ENCODE results near the gene NWD2.

NWD2 gene

GRCh38 chr4:37441231-37442061, 196.9 kb downstream of the NWD2 start:
- ATAC-seq: no peak
- TF ChIP-seq, protein P1, sequence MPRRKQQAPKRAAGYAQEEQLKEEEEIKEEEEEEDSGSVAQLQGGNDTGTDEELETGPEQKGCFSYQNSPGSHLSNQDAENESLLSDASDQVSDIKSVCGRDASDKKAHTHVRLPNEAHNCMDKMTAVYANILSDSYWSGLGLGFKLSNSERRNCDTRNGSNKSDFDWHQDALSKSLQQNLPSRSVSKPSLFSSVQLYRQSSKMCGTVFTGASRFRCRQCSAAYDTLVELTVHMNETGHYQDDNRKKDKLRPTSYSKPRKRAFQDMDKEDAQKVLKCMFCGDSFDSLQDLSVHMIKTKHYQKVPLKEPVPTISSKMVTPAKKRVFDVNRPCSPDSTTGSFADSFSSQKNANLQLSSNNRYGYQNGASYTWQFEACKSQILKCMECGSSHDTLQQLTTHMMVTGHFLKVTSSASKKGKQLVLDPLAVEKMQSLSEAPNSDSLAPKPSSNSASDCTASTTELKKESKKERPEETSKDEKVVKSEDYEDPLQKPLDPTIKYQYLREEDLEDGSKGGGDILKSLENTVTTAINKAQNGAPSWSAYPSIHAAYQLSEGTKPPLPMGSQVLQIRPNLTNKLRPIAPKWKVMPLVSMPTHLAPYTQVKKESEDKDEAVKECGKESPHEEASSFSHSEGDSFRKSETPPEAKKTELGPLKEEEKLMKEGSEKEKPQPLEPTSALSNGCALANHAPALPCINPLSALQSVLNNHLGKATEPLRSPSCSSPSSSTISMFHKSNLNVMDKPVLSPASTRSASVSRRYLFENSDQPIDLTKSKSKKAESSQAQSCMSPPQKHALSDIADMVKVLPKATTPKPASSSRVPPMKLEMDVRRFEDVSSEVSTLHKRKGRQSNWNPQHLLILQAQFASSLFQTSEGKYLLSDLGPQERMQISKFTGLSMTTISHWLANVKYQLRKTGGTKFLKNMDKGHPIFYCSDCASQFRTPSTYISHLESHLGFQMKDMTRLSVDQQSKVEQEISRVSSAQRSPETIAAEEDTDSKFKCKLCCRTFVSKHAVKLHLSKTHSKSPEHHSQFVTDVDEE (CRISPR knock-in tag; IDR thresholded peaks at IDR 0.05): no peak
- TF ChIP-seq ZFP30 (CRISPR knock-in tag; IDR thresholded peaks at IDR 0.05): no peak
- no peak for TF ChIP-seq RARB (CRISPR knock-in tag; IDR thresholded peaks at IDR 0.05)
- no peak for TF ChIP-seq BACH2 (CRISPR knock-in tag; IDR thresholded peaks at IDR 0.05; ENCODE audit: borderline replicate concordance)
- TF ChIP-seq GLIS3 (CRISPR knock-in tag; IDR thresholded peaks at IDR 0.05): no peak
- no peak for TF ChIP-seq CSDC2 (CRISPR knock-in tag; IDR thresholded peaks at IDR 0.05)

DNA sequence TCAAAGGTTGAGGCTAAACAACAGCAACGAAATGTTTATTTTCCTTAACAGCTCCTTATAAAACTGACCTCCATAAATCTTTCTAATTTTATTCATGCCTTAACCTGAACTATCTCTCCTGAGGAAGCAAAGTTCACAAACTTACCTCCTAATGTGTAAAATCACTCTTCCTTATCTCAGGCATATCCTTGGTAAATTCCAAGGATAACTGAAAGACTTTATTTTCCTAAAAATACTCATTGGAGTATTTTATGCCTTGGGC, 197.4 kb downstream of the NWD2 start:
- TF ChIP-seq ZFP3 (CRISPR knock-in tag; IDR thresholded peaks at IDR 0.05): no peak
- TF ChIP-seq, protein P2, sequence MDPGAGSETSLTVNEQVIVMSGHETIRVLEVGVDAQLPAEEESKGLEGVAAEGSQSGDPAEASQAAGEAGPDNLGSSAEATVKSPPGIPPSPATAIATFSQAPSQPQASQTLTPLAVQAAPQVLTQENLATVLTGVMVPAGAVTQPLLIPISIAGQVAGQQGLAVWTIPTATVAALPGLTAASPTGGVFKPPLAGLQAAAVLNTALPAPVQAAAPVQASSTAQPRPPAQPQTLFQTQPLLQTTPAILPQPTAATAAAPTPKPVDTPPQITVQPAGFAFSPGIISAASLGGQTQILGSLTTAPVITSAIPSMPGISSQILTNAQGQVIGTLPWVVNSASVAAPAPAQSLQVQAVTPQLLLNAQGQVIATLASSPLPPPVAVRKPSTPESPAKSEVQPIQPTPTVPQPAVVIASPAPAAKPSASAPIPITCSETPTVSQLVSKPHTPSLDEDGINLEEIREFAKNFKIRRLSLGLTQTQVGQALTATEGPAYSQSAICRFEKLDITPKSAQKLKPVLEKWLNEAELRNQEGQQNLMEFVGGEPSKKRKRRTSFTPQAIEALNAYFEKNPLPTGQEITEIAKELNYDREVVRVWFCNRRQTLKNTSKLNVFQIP (CRISPR knock-in tag; IDR thresholded peaks at IDR 0.05; ENCODE audit: borderline replicate concordance, low read depth): no peak
- TF ChIP-seq RARB (CRISPR knock-in tag; IDR thresholded peaks at IDR 0.05): no peak
- no peak for TF ChIP-seq ESRRG (CRISPR knock-in tag; IDR thresholded peaks at IDR 0.05)
- TF ChIP-seq CREB5 (CRISPR knock-in tag; IDR thresholded peaks at IDR 0.05; ENCODE audit: low read depth): no peak
- no peak for TF ChIP-seq TCF4 (CRISPR knock-in tag; IDR thresholded peaks at IDR 0.05; ENCODE audit: borderline replicate concordance)
- no peak for TF ChIP-seq OSR1 (CRISPR knock-in tag; IDR thresholded peaks at IDR 0.05)
- no peak for TF ChIP-seq CSDC2 (CRISPR knock-in tag; IDR thresholded peaks at IDR 0.05)
- no peak for TF ChIP-seq PATZ1 (CRISPR knock-in tag; IDR thresholded peaks at IDR 0.05; ENCODE audit: borderline replicate concordance)
- TF ChIP-seq ARNTL (CRISPR knock-in tag; IDR thresholded peaks at IDR 0.05; ENCODE audit: borderline replicate concordance, low read depth): no peak
- TF ChIP-seq ZNF8 (CRISPR knock-in tag; IDR thresholded peaks at IDR 0.05): no peak
- TF ChIP-seq SNAI2 (CRISPR knock-in tag; IDR thresholded peaks at IDR 0.05): no peak
- no peak for TF ChIP-seq BACH2 (CRISPR knock-in tag; IDR thresholded peaks at IDR 0.05; ENCODE audit: borderline replicate concordance)
- TF ChIP-seq ZNF565 (CRISPR knock-in tag; conservative IDR thresholded peaks at IDR 0.05; ENCODE audit: low read depth): no peak
- no peak for TF ChIP-seq ZC3H10 (CRISPR knock-in tag; IDR thresholded peaks at IDR 0.05)
- no peak for TF ChIP-seq TOX (CRISPR knock-in tag; IDR thresholded peaks at IDR 0.05; ENCODE audit: borderline replicate concordance)
- TF ChIP-seq, protein P3, sequence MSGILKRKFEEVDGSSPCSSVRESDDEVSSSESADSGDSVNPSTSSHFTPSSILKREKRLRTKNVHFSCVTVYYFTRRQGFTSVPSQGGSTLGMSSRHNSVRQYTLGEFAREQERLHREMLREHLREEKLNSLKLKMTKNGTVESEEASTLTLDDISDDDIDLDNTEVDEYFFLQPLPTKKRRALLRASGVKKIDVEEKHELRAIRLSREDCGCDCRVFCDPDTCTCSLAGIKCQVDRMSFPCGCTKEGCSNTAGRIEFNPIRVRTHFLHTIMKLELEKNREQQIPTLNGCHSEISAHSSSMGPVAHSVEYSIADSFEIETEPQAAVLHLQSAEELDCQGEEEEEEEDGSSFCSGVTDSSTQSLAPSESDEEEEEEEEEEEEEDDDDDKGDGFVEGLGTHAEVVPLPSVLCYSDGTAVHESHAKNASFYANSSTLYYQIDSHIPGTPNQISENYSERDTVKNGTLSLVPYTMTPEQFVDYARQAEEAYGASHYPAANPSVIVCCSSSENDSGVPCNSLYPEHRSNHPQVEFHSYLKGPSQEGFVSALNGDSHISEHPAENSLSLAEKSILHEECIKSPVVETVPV (CRISPR knock-in tag; IDR thresholded peaks at IDR 0.05): no peak
- TF ChIP-seq GLIS3 (CRISPR knock-in tag; IDR thresholded peaks at IDR 0.05): no peak
- no peak for TF ChIP-seq ISL1 (CRISPR knock-in tag; IDR thresholded peaks at IDR 0.05)
- TF ChIP-seq ZNF70 (CRISPR knock-in tag; IDR thresholded peaks at IDR 0.05): no peak
- no peak for ATAC-seq

DNA sequence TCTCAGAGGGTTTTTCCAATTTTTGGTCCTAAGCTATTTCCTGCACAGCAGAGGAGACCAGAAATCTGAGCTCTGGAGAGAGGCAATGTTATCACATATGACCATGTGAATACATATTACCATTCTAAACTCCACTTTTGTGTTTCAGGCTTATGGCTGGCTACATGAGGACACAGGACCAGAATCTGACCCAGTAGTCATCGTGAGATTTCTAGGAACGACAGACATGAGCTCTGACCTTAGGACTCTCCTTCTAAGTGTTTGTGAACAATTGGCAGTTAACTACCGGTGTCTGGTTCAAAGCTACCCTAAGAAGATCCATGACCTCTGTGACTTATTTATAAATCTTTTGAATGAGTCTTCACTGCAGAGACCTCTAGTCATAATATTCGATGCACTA, 198.6 kb downstream of the NWD2 start:
- ATAC-seq: no peak
- TF ChIP-seq BACH2 (CRISPR knock-in tag; IDR thresholded peaks at IDR 0.05; ENCODE audit: borderline replicate concordance): no peak
- no peak for TF ChIP-seq GLIS3 (CRISPR knock-in tag; IDR thresholded peaks at IDR 0.05)
- TF ChIP-seq, protein P3 (CRISPR knock-in tag; IDR thresholded peaks at IDR 0.05): no peak
- no peak for TF ChIP-seq OSR1 (CRISPR knock-in tag; IDR thresholded peaks at IDR 0.05)
- no peak for TF ChIP-seq PATZ1 (CRISPR knock-in tag; IDR thresholded peaks at IDR 0.05; ENCODE audit: borderline replicate concordance)
- no peak for TF ChIP-seq PPARA (CRISPR knock-in tag; IDR thresholded peaks at IDR 0.05; ENCODE audit: borderline replicate concordance)
- TF ChIP-seq CSDC2 (CRISPR knock-in tag; IDR thresholded peaks at IDR 0.05): no peak
- no peak for TF ChIP-seq ZC3H10 (CRISPR knock-in tag; IDR thresholded peaks at IDR 0.05)
- no peak for TF ChIP-seq ZFP30 (CRISPR knock-in tag; IDR thresholded peaks at IDR 0.05)
- TF ChIP-seq, protein P2 (CRISPR knock-in tag; IDR thresholded peaks at IDR 0.05; ENCODE audit: borderline replicate concordance, low read depth): no peak

Measured in SK-N-SH treated with all-trans-retinoic acid at 6 μM for 48 hours (cell line).